ENCODE results near the gene SDHAF4. TPM values are rescaled to one million over a fixed set of nuclear protein-coding genes. Genes with fewer than 3 reads are reported as not detected.
"Not testable (repeated sequence)": the region's sequence is repeated elsewhere in the genome, so short reads cannot be mapped to it uniquely, and the experiment has no call there.

The SDHAF4 gene
- total RNA-seq, 1 donor from 2014 or later: 19.2 TPM

DNA sequence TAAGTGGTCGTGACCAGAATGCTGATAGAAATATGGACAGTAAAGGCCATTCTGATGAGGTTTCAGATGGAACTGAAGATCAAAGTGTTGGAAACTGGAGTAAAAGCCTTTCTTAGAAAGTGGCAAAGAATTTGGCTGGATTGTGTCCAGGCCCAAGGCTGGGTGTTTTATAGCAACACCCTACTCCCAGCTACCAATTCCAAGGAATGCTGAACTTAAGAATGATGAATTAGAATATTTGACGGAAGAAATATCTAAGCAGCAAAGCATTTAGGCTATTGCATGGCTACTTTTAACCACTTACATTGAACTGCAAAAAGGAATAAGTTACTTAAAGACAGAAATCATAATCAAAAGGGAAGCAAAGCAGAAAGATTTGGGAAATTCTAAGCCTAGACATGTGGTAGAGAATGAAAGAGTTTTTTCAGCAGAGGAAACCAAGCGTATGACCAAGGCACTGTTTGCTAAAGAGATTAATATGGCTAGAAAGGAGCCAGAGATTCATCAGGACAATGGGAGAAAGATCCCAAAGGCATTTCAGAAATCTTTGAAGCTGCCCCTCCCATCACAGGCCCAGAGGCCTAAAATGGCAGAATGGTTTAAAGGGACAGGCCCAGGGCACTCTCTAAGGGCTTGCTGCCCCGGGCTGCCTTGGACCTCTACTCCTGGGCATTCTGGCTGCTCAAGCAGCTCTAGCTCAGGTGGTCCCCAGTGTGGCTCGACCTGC, 25.8 kb downstream of the SDHAF4 start:
- no peak for DNase-seq

DNA sequence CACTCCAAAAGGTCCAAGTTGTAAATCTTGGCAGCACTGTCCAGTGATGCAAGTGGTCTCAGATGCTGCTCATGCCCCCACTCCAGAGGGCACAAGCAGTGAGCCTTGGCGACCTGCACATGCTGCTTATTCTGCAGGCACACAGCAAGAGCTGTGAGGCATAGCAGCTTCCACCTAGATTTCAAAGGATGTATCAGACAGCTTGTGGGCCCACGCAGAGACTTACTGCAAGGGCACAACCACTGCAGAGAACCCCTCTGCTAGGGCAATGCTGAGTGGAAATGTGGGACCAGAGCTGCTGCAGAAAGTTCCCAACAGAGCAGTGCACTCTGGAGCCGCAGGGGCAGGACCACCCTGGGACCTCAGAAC, 26.4 kb downstream of the SDHAF4 start:
- no peak for DNase-seq

GRCh38 chr6:70599187-70599586, 32.5 kb downstream of the SDHAF4 start:
- no peak for DNase-seq

DNA sequence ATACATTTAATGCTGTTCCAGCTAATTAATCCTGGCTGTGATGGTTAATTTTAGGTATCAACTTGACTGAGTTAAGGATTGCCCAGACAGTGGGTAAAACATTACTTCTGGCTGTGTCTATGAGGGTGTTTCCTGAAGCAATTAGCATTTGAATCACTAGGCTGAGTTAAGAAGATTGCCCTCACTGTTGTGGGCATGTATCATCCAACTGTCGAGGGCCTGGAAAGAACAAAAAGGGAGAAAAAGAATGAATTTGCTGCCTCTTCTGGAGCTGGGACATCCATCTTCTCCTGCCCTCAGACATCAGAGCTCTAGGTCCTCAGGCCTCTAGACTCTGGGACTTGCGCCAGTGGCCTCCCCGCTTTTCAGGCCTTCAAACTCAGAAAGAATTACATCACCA, 34.3 kb downstream of the SDHAF4 start:
- DNase-seq: no peak

- DNase-seq: no peak
Measured at GRCh38 chr6:70604254-70604653, 37.5 kb downstream of the SDHAF4 start.

GRCh38 chr6:70607371-70607770, 40.6 kb downstream of the SDHAF4 start:
- DNase-seq: not testable (repeated sequence)

GRCh38 chr6:70609181-70609580, 42.5 kb downstream of the SDHAF4 start:
- not testable (repeated sequence) for DNase-seq

DNA sequence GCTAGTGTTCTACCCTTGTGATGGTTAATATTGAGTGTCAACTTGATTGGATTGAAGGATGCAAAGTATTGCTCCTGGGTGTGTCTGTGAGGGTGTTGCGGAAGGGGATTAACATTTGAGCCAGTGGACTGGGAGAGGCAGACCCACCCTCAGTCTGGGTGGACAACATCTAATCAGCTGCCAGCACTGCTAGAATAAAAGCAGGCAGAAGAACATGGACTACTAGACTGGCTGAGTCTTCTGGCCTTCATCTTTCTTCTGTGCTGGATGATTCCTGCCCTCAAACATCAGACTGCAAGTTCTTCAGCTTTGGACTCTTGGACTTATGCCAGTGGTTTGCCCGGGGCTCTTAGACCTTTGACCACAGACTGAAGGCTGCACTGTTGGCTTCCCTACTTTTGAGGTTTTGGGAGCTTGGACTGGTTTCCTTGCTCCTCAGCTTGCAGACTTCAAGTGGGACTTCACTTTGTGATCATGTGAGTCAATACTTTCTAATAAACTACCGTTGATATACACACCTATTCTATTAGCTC, 50.1 kb downstream of the SDHAF4 start:
- DNase-seq: no peak

DNA sequence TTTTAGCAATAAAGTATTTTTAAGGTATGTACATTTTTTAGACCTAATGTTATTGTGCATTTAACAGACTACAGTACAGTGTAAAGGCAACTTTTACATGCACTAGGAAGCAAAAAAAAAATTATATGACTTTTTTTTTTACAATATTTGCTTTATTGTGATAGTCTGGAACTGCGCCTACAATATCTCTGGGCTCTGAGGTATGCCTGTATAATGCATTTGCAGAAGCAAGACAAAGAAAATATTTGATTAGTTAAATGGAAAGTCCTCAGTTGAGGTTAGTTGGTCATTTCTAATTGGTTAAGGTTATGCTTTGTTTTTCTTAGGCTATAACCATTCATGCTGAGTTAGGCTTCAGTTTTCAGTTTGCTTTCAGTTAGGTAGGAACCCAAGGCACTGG, 54.0 kb downstream of the SDHAF4 start:
- no peak for DNase-seq

GRCh38 chr6:70622461-70622860, 55.7 kb downstream of the SDHAF4 start:
- DNase-seq: no peak

- no peak for DNase-seq
Measured at GRCh38 chr6:70625436-70625835, 58.7 kb downstream of the SDHAF4 start.

DNA sequence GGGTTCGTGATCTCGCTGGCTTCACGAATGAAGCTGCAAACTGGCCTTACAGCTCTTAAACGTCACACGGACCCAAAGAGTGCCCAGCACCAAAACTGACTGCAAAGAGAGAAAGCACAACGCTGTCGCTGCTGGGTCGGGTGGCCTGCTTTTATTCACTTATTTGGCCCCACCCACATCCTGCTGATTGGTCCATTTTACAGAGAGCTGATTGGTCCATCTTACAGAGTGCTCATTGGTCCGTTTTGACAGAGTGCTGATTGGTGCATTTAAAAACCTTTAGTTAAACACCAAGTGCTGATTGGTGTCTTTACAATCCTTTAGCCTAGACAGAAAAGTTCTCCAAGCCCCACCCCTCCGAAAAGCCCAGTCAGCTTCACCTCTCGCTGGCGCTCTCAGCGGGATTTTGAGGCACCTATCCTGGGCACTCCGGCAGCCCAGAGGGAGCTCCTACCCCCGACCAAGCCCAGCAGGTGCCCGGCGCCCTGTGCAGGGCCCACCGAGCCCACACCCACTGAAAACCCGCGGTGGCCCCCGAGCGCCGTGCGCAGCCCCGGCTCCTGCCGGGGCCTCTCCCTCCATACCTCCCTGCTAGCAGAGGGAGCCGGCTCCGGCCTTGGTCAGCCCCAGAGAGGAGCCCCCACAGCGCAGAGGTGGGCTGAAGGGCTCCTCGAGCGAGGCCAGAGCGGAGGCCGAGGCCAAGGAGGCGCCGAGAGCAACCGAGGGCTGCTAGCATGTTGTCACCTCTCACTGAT, 60.9 kb downstream of the SDHAF4 start:
- no peak for DNase-seq

DNA sequence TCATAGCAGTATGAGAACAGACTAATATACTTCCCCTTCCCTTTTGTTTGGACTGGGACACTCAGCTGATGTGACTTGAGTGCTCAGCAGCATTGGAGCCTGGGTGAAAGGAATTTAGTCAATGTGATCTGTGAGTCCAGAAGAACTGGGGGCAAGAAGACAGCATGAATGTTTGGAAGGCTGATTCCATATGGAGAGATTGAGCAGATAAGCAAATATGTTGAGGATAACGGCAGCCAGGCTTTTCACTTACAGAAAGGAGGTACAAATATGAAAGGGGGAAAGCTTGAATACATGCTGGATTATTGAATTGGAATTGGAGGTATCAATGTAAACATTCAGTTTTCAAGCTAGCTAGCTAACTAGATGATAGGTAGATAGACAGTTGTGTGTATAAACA, 63.2 kb downstream of the SDHAF4 start:
- DNase-seq: no peak

DNA sequence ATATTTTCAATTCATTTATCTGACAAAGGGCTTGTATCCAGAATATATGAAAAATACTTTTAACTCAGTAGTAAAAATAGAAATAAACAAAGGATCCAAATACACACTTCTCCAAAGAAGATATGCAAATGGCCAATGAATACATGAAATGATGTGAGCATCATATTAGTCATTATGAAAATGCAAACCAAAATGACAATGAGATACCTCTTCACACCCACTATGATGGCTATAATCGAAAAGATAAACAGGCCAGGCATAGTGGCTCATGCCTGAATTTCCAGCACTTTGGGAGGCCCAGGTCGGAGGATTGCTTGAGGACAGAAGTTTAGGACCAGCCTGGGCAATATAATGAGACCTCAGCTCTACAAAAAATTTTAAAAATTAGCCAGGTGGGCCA, 67.1 kb downstream of the SDHAF4 start:
- DNase-seq: no peak

DNA sequence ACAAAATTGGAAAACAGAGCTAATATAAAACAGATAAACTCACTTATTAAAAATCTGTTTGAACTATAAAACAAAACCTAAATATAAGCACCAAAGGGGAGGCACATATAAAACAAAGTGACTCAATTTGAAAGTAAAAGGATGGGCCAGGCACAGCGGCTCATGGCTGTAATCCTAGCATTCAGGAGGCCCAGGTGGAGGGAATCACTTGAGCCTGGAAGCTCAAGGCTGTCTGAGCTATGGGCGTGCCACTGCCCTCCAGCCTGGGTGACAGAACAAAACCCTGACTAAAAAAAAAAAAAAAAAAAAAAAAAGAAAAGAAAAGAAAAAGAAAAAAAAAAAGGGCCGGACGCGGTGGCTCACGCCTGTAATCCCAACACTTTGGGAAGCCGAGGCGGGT, 69.9 kb downstream of the SDHAF4 start:
- DNase-seq: no peak

- no peak for DNase-seq
Measured at GRCh38 chr6:70638468-70638867, 71.7 kb downstream of the SDHAF4 start.

Other genes starting within 250 kb of the SDHAF4 start
- 161 TPM for gene FAM135A, start 153.4 kb upstream of the SDHAF4 start, total RNA-seq
- gene SMAP1, start 101.0 kb downstream of the SDHAF4 start, total RNA-seq: 61.5 TPM